Heart left ventricle (tissue), 13 donors: Measurements from ENCODE around the gene APIP.

Experiments used
- CTCF ChIP-seq, 12 donors: fragments of 200-600 bp; sonication (generic) in 4 of 12; IDR thresholded peaks; one replicate each; pipeline versions ENCODE4 v1.5.0 to v1.8.0; 2018 to 2022; ENCODE audit warnings: antibody characterized with exemption in 12 of 12, mild to moderate bottlenecking in 5 of 12
- POLR2A ChIP-seq, 2 donors: fragments of 450-650 bp; IDR thresholded peaks; one replicate each; pipeline ENCODE4 v1.6.1; 2017; ENCODE audit warnings: antibody characterized with exemption in 2 of 2, mild to moderate bottlenecking in 2 of 2, moderate library complexity in 2 of 2
- donor health status: ischemic (EF 13 %, LVEDD 7.1; RV severe dilation, severe dysfunction).
- donor health status: DM: no; HTN: yes; CAD: no.
- donor health status: DM: no; HTN: no; CAD: no.
- donor health status: ischemic (EF 25% LVEDD 6.9; RV normal size, moderate dysfunction).
- donor health status: ischemic (EF 25% LVEDD 5.7; RV mildly dilated, moderate dysfunction).
- donor health status: ischemic (EF 35%, LVEDD 5.7; RV mildly dilated, moderate dysfunction).
- donor health status: nonischemic (EF 11% LVEDD 7.7; RV severe dilation, severe dysfunction).
- donor health status: DM: yes; HTN: yes; CAD: no.
- donor health status: PGD.
- donor health status: ischemic (EF 29% LVEDD 5.4; RV normal size, mild dysfunction).
- donor health status: nonischemic (EF 23%, LVEDD 6.1; RV moderate dilation, normal function).

GRCh38 chr11:34890812-34891211 is 25.4 kb downstream of the APIP start:
- peak; percentile 14 to 68 (median 40) for TF ChIP-seq CTCF (IDR thresholded peaks at IDR 0.05)
- TF ChIP-seq POLR2A (IDR thresholded peaks at IDR 0.05): no peak
